HepG2 (cell line): ENCODE measurements around the gene NEK7. TPM values are rescaled to one million over a fixed set of nuclear protein-coding genes. Genes with fewer than 3 reads are reported as not detected.

Experiments used
- ATAC-seq: fragments of 200-7000 bp; cut with Tn5 transposase; 3 replicates; pipeline ENCODE4 v1.9.1; 2020; ENCODE audit warnings: mild to moderate bottlenecking, moderate library complexity
- BruUV-seq: library from RNA; stranded (reverse); fragments of 400-500 nt; replicated peaks from 2 replicates; lab custom pipeline; 2021; lab: Mats Ljungman, UMichigan
- CTCF ChIA-PET: fragments of 300-600 bp; formaldehyde crosslinking; extraction: SDS; loops from one replicate; lab custom pipeline; 2021; ENCODE audit warnings: low total read pairs, inconsistent platforms, low intra/inter-chr PET ratio; lab: Yijun Ruan, JAX
- POLR2A ChIA-PET: fragments of 350-600 bp; sonication (Branson Sonifier 250); formaldehyde crosslinking; loops from one replicate; lab custom pipeline; 2020; ENCODE audit warnings: antibody characterized with exemption, inconsistent platforms; lab: Yijun Ruan, JAX
- DNase-seq: peaks from one replicate; pipeline ENCODE4 v3.0.0-alpha.2; 2015; ENCODE audit warnings: low spot score
- FAIRE-seq: peaks from 3 replicates; lab custom pipeline; 2011; peaks lifted over from hg19 to GRCh38; lab: Jason Lieb, UNC
- H2AFZ ChIP-seq: one replicate; pipeline ENCODE4 v1.6.1; 2011; ENCODE audit warnings: low read length, inconsistent platforms
- H3K27ac ChIP-seq: fragments of 300-600 bp; 3 replicates; pipeline ENCODE4 v1.8.0; 2011; ENCODE audit warnings: mixed run types, mild to moderate bottlenecking, mixed read lengths, low read length, inconsistent platforms; ENCODE audit not compliant: insufficient read depth; ENCODE audit errors: extremely low read length
- H3K27me3 ChIP-seq, 2 experiments: fragments of 200-600 bp in 1 of 2; 2 replicates in 1 of 2; 3 replicates in 1 of 2; pipeline versions ENCODE4 v1.6.0 to v1.8.0; 2011; ENCODE audit warnings: low read length in 2 of 2, mild to moderate bottlenecking in 2 of 2, moderate library complexity in 2 of 2, inconsistent platforms in 1 of 2; ENCODE audit not compliant: insufficient read depth in 2 of 2, control insufficient read depth in 1 of 2
- H3K36me3 ChIP-seq, 2 experiments: fragments of 200-600 bp in 1 of 2; replicated peaks in 1 of 2; 2 replicates in 1 of 2; 3 replicates in 1 of 2; pipeline versions ENCODE4 v1.5.1 to v1.8.0; 2011; ENCODE audit warnings: low read length in 2 of 2, inconsistent platforms in 1 of 2; ENCODE audit not compliant: insufficient read depth in 2 of 2, control insufficient read depth in 1 of 2
- H3K4me1 ChIP-seq: 2 replicates; pipeline ENCODE4 v1.5.1; 2012; ENCODE audit warnings: low read length, inconsistent platforms; ENCODE audit not compliant: insufficient read depth
- H3K4me2 ChIP-seq: 2 replicates; pipeline ENCODE4 v1.6.0; 2011; ENCODE audit warnings: low read depth, low read length, inconsistent platforms
- H3K4me3 ChIP-seq, 3 experiments: fragments of 200-600 bp in 1 of 3; sonication (generic), shearing (Covaris generic) in 1 of 3; replicated peaks in 1 of 3; 2 replicates each; pipeline ENCODE4 v1.5.1; 2011 to 2016; ENCODE audit warnings: low read length in 3 of 3, inconsistent platforms in 2 of 3, low read depth in 2 of 3, mild to moderate bottlenecking in 2 of 3, control low read depth in 1 of 3, mixed read lengths in 1 of 3; ENCODE audit not compliant: insufficient read depth in 1 of 3
- H3K79me2 ChIP-seq: one replicate; pipeline ENCODE4 v1.6.1; 2011; ENCODE audit warnings: low read length, inconsistent platforms; ENCODE audit not compliant: insufficient read depth
- H3K9ac ChIP-seq: 2 replicates; pipeline ENCODE4 v1.6.0; 2011; ENCODE audit warnings: mild to moderate bottlenecking, low read depth, low read length, inconsistent platforms; ENCODE audit not compliant: insufficient read depth
- H3K9me3 ChIP-seq: 2 replicates; pipeline ENCODE4 v1.5.1; 2012; ENCODE audit warnings: mild to moderate bottlenecking, low read length
- H4K20me1 ChIP-seq: 2 replicates; pipeline ENCODE4 v1.6.0; 2011; ENCODE audit warnings: inconsistent platforms, mild to moderate bottlenecking, low read length, moderate library complexity; ENCODE audit not compliant: insufficient read depth
- ASH2L ChIP-seq: fragments of 300-600, 200-600 bp; sonication (generic); IDR thresholded peaks from 2 replicates; pipeline ENCODE4 v1.7.0; 2017; ENCODE audit warnings: low read depth, mild to moderate bottlenecking, moderate library complexity, mixed read lengths, low read length; ENCODE audit not compliant: insufficient read length
- BCL6 ChIP-seq: IDR thresholded peaks from 2 replicates; pipeline ENCODE4 v1.6.1; 2016; ENCODE audit warnings: missing genetic modification reagents, missing compliant biosample characterization
- DMAP1 ChIP-seq: IDR thresholded peaks from 2 replicates; pipeline ENCODE4 v1.6.1; 2016
- DR1 ChIP-seq: sonication (generic); formaldehyde crosslinking; IDR thresholded peaks from 2 replicates; pipeline ENCODE4 v1.8.0; 2021; ENCODE audit warnings: mild to moderate bottlenecking, missing genetic modification reagents, inconsistent platforms
- GLMP ChIP-seq: sonication (generic); formaldehyde crosslinking; IDR thresholded peaks from 2 replicates; pipeline ENCODE4 v1.9.0; 2021; ENCODE audit warnings: missing genetic modification reagents, mild to moderate bottlenecking, borderline replicate concordance
- RORA ChIP-seq: sonication (generic); formaldehyde crosslinking; IDR thresholded peaks from 2 replicates; pipeline ENCODE4 v1.5.0; 2020; ENCODE audit warnings: mild to moderate bottlenecking, missing genetic modification reagents, moderate library complexity
- SMAD9 ChIP-seq: sonication (generic); formaldehyde crosslinking; IDR thresholded peaks from 2 replicates; pipeline ENCODE4 v1.5.1; 2020; ENCODE audit warnings: mild to moderate bottlenecking, missing genetic modification reagents
- TGIF2 ChIP-seq: IDR thresholded peaks from 2 replicates; pipeline ENCODE4 v1.6.1; 2016; ENCODE audit warnings: control low read depth, missing compliant biosample characterization
- ZBTB7A ChIP-seq: sonication (generic); formaldehyde crosslinking; IDR thresholded peaks from 2 replicates; pipeline ENCODE4 v1.8.0; 2022; ENCODE audit warnings: mild to moderate bottlenecking, missing genetic modification reagents
- ZNF224 ChIP-seq: sonication (generic); formaldehyde crosslinking; IDR thresholded peaks from 2 replicates; pipeline ENCODE4 v1.5.0; 2020; ENCODE audit warnings: mild to moderate bottlenecking, missing genetic modification reagents
- ZNF343 ChIP-seq: sonication (generic); formaldehyde crosslinking; IDR thresholded peaks from 2 replicates; pipeline ENCODE4 v1.4.0; 2020; ENCODE audit warnings: mild to moderate bottlenecking, missing genetic modification reagents
- ZNF629 ChIP-seq: sonication (generic); formaldehyde crosslinking; conservative IDR thresholded peaks from 2 replicates; pipeline ENCODE4 v1.5.0; 2020; ENCODE audit warnings: missing genetic modification reagents
- ZNF639 ChIP-seq: conservative IDR thresholded peaks from 2 replicates; pipeline ENCODE4 v1.6.1; 2018; ENCODE audit warnings: missing genetic modification reagents
- ZNF883 ChIP-seq: sonication (generic); formaldehyde crosslinking; IDR thresholded peaks from 2 replicates; pipeline ENCODE4 v1.5.1; 2020; ENCODE audit warnings: mild to moderate bottlenecking, missing genetic modification reagents; ENCODE audit errors: not compliant biosample characterization
- WGBS: methylation state at CpG from one replicate; pipeline ENCODE4 v1.1.6; 2017; ENCODE audit warnings: low lambda C conversion rate; 5-methylcytosine and 5-hydroxymethylcytosine counted together
- in situ Hi-C: cut with HindIII; loops from 2 replicates; pipeline ENCODE4 v1.10.0; 2017; ENCODE audit warnings: low pct_unique_long_range_greater_than_20kb; ENCODE audit not compliant: extremely low pct_ligation_motif_present
- intact Hi-C: fragments of 100-400 bp; cut with micrococcal nuclease; formaldehyde crosslinking; loops from one replicate; pipeline ENCODE4 v1.10.0; 2022; ENCODE audit not compliant: unreplicated experiment
- polyA plus RNA-seq, 8 experiments: library from polyadenylated mRNA; depleted of rRNA in 3 of 8; stranded (reverse) in 7 of 8; unstranded in 1 of 8; fragments of >200 nt; fragmentation: Illumina TruSeq in 4 of 8; extraction: Trizol in 4 of 8; gene quantifications; 2 replicates each; pipeline versions ENCODE4 v1.2.1 to v1.2.3, GENCODE V29; 2011 to 2016; ENCODE audit warnings: low read depth in 4 of 8, missing spikeins in 1 of 8, mixed read lengths in 1 of 8; ENCODE audit not compliant: insufficient read depth in 1 of 8
- total RNA-seq, 5 experiments: library from RNA; depleted of rRNA; stranded (reverse); fragments of >200 nt; fragmentation: Illumina TruSeq; extraction: Trizol; gene quantifications; 2 replicates each; pipeline ENCODE4 v1.2.3, GENCODE V29; 2016; ENCODE audit warnings: low read depth in 1 of 5
- TF ChIP-seq, protein P1 (sequence below): sonication (generic); formaldehyde crosslinking; IDR thresholded peaks from 2 replicates; pipeline ENCODE4 v1.4.0; 2020; ENCODE audit warnings: missing genetic modification reagents, borderline replicate concordance
- TF ChIP-seq, protein P2 (sequence below): sonication (generic); formaldehyde crosslinking; conservative IDR thresholded peaks from 2 replicates; pipeline ENCODE4 v1.8.0; 2022; ENCODE audit warnings: missing genetic modification reagents
- TF ChIP-seq, protein P3 (sequence below): IDR thresholded peaks from 2 replicates; pipeline ENCODE4 v1.6.1; 2016

The NEK7 gene
- total and polyA plus RNA-seq, 2 of the 13 experiments (the other 11 are each of a cell fraction or from before 2014, with no cell fraction given): 18.1 to 19.2 TPM

DNA sequence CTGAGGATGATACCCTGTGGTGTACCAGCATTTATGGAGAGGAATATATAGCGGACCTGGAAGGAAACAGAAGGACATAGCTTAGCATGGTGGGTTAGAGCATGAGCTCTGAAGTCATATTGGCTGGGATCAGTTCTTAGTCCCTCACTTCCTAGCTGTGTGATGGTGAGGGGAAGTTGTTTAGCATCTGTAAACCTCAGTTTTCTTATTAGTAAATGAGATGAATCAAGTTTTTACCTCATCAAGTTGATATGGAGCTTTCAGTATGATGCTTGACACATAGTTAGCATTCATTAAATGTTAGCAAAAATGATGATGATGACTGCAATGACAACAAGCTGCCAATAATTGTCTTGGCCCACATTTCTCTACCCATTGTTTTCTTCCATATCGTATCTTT is 84.8 kb downstream of the NEK7 start:
- in situ Hi-C loops (no loop called here), intact Hi-C loops (no loop called here)
- ATAC-seq (no peak), FAIRE-seq (no peak), DNase-seq (no peak)
- CTCF ChIA-PET: no interaction called here
- WGBS: 99% methylated on average over 2 of the region's 2 CpGs
- H3K4me3 ChIP-seq: no peak overlapping the region
- no peak overlapping the region for H3K9ac ChIP-seq
- TF ChIP-seq DMAP1 (no peak), TGIF2 (CRISPR knock-in tag) (no peak), ZBTB7A (CRISPR knock-in tag) (no peak), ASH2L (no peak), RORA (CRISPR knock-in tag) (no peak), ZNF639 (CRISPR knock-in tag) (no peak), ZNF883 (CRISPR knock-in tag) (no peak), BCL6 (CRISPR knock-in tag) (no peak), SMAD9 (no peak), ZNF343 (no peak), ZNF224 (CRISPR knock-in tag) (no peak), DR1 (CRISPR knock-in tag) (no peak), GLMP (no peak), ZNF629 (CRISPR knock-in tag) (no peak)
- TF ChIP-seq, protein P1, sequence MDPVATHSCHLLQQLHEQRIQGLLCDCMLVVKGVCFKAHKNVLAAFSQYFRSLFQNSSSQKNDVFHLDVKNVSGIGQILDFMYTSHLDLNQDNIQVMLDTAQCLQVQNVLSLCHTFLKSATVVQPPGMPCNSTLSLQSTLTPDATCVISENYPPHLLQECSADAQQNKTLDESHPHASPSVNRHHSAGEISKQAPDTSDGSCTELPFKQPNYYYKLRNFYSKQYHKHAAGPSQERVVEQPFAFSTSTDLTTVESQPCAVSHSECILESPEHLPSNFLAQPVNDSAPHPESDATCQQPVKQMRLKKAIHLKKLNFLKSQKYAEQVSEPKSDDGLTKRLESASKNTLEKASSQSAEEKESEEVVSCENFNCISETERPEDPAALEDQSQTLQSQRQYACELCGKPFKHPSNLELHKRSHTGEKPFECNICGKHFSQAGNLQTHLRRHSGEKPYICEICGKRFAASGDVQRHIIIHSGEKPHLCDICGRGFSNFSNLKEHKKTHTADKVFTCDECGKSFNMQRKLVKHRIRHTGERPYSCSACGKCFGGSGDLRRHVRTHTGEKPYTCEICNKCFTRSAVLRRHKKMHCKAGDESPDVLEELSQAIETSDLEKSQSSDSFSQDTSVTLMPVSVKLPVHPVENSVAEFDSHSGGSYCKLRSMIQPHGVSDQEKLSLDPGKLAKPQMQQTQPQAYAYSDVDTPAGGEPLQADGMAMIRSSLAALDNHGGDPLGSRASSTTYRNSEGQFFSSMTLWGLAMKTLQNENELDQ: no peak
- TF ChIP-seq, protein P2, sequence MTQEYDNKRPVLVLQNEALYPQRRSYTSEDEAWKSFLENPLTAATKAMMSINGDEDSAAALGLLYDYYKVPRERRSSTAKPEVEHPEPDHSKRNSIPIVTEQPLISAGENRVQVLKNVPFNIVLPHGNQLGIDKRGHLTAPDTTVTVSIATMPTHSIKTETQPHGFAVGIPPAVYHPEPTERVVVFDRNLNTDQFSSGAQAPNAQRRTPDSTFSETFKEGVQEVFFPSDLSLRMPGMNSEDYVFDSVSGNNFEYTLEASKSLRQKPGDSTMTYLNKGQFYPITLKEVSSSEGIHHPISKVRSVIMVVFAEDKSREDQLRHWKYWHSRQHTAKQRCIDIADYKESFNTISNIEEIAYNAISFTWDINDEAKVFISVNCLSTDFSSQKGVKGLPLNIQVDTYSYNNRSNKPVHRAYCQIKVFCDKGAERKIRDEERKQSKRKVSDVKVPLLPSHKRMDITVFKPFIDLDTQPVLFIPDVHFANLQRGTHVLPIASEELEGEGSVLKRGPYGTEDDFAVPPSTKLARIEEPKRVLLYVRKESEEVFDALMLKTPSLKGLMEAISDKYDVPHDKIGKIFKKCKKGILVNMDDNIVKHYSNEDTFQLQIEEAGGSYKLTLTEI (CRISPR knock-in tag): no peak
- TF ChIP-seq, protein P3, sequence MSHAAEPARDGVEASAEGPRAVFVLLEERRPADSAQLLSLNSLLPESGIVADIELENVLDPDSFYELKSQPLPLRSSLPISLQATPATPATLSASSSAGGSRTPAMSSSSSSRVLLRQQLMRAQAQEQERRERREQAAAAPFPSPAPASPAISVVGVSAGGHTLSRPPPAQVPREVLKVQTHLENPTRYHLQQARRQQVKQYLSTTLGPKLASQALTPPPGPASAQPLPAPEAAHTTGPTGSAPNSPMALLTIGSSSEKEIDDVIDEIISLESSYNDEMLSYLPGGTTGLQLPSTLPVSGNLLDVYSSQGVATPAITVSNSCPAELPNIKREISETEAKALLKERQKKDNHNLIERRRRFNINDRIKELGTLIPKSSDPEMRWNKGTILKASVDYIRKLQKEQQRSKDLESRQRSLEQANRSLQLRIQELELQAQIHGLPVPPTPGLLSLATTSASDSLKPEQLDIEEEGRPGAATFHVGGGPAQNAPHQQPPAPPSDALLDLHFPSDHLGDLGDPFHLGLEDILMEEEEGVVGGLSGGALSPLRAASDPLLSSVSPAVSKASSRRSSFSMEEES (CRISPR knock-in tag): no peak
- peaks cover 0 to under 1% of the 10 kb centered on the region in 2 experiments; a peak in 1 of 5 replicates for H3K36me3 ChIP-seq
- no peaks in the 10 kb centered on the region for H3K4me1 ChIP-seq
- H3K9me3 ChIP-seq: no peaks in the 10 kb centered on the region
- H3K27me3 ChIP-seq: no peaks in the 10 kb centered on the region
- no peak overlapping the region for H3K4me2 ChIP-seq
- BruUV-seq: no TSS peak
- no peak overlapping the region for H3K27ac ChIP-seq
- H3K79me2 ChIP-seq: no peaks in the 10 kb centered on the region
- POLR2A ChIA-PET: no interaction called here
- no peak overlapping the region for H2AFZ ChIP-seq
- H4K20me1 ChIP-seq: no peaks in the 10 kb centered on the region
